H9 (cell line): Measurements from ENCODE around the gene USP6NL. TPM values are rescaled to one million over a fixed set of nuclear protein-coding genes. Genes with fewer than 3 reads are reported as not detected.

Experiments
- DNase-seq: peaks from one replicate; pipeline ENCODE4 v3.0.0-alpha.2; 2017
- H2AFZ ChIP-seq: one replicate; pipeline ENCODE4 v1.6.1; 2013; ENCODE audit warnings: mild to moderate bottlenecking, low read length, control low read depth, moderate library complexity
- H2AK5ac ChIP-seq: 2 replicates; pipeline ENCODE4 v1.6.1; 2013; ENCODE audit warnings: low read length, control low read depth, mixed read lengths; ENCODE audit not compliant: insufficient read length
- H2BK120ac ChIP-seq: one replicate; pipeline ENCODE4 v1.6.1; 2013; ENCODE audit warnings: low read depth, mild to moderate bottlenecking, low read length, control low read depth, inconsistent platforms; ENCODE audit not compliant: poor library complexity, severe bottlenecking
- H2BK12ac ChIP-seq: 2 replicates; pipeline ENCODE4 v1.6.1; 2013; ENCODE audit warnings: low read length, control low read depth, mixed read lengths, low read depth; ENCODE audit not compliant: insufficient read length
- H2BK15ac ChIP-seq: 2 replicates; pipeline ENCODE4 v1.6.1; 2013; ENCODE audit warnings: low read depth, low read length, control low read depth
- H2BK20ac ChIP-seq: one replicate; pipeline ENCODE4 v1.6.1; 2013; ENCODE audit warnings: low read depth, mild to moderate bottlenecking, low read length, control low read depth, inconsistent platforms; ENCODE audit not compliant: poor library complexity, severe bottlenecking
- H2BK5ac ChIP-seq: 2 replicates; pipeline ENCODE4 v1.6.1; 2013; ENCODE audit warnings: low read length, control low read depth, mixed read lengths; ENCODE audit not compliant: insufficient read length
- H3K14ac ChIP-seq: 2 replicates; pipeline ENCODE4 v1.6.1; 2013; ENCODE audit warnings: low read length, control low read depth; ENCODE audit not compliant: insufficient read depth
- H3K18ac ChIP-seq: 2 replicates; pipeline ENCODE4 v1.6.1; 2013; ENCODE audit warnings: low read depth, mild to moderate bottlenecking, mixed read lengths, low read length, control low read depth; ENCODE audit not compliant: insufficient read length
- H3K23ac ChIP-seq: 2 replicates; pipeline ENCODE4 v1.6.1; 2013; ENCODE audit warnings: low read length, control low read depth, mixed read lengths, low read depth; ENCODE audit not compliant: insufficient read length
- H3K23me2 ChIP-seq: 2 replicates; pipeline ENCODE4 v1.6.1; 2013; ENCODE audit warnings: low read depth, mild to moderate bottlenecking, mixed read lengths, low read length, control low read depth; ENCODE audit not compliant: insufficient read length, poor library complexity, severe bottlenecking
- H3K27ac ChIP-seq: 2 replicates; pipeline ENCODE4 v1.5.1; 2013; ENCODE audit warnings: low read length, control low read depth, mixed read lengths, low read depth; ENCODE audit not compliant: insufficient read length
- H3K27me3 ChIP-seq: 2 replicates; pipeline ENCODE4 v1.6.1; 2013; ENCODE audit warnings: low read length, control low read depth, inconsistent platforms; ENCODE audit not compliant: insufficient read depth
- H3K4ac ChIP-seq: 2 replicates; pipeline ENCODE4 v1.6.1; 2013; ENCODE audit warnings: low read depth, mild to moderate bottlenecking, control low read depth, inconsistent platforms, low read length, moderate library complexity
- H3K4me1 ChIP-seq: 2 replicates; pipeline ENCODE4 v1.6.1; 2013; ENCODE audit warnings: low read length, control low read depth, inconsistent platforms; ENCODE audit not compliant: insufficient read depth
- H3K4me2 ChIP-seq: 2 replicates; pipeline ENCODE4 v1.6.1; 2013; ENCODE audit warnings: low read length, control low read depth, mixed read lengths; ENCODE audit not compliant: insufficient read length, insufficient read depth
- H3K56ac ChIP-seq: 2 replicates; pipeline ENCODE4 v1.6.1; 2013; ENCODE audit warnings: low read depth, mild to moderate bottlenecking, mixed read lengths, low read length, control low read depth; ENCODE audit not compliant: insufficient read length
- H3K79me1 ChIP-seq: 2 replicates; pipeline ENCODE4 v1.6.1; 2013; ENCODE audit warnings: low read depth, mild to moderate bottlenecking, moderate library complexity, low read length, control low read depth, inconsistent platforms; ENCODE audit not compliant: insufficient read depth, poor library complexity, severe bottlenecking
- H3K79me2 ChIP-seq: 2 replicates; pipeline ENCODE4 v1.6.1; 2013; ENCODE audit warnings: low read length, control low read depth, inconsistent platforms; ENCODE audit not compliant: insufficient read depth
- H3K9ac ChIP-seq: 2 replicates; pipeline ENCODE4 v1.6.1; 2013; ENCODE audit warnings: low read length, control low read depth, mixed read lengths; ENCODE audit not compliant: insufficient read length; ENCODE audit errors: extremely low read depth
- H3K9me3 ChIP-seq: one replicate; pipeline ENCODE4 v1.6.1; 2013; ENCODE audit warnings: low read depth, low read length, inconsistent platforms; ENCODE audit not compliant: control insufficient read depth
- H3T11ph ChIP-seq: one replicate; pipeline ENCODE4 v1.6.1; 2013; ENCODE audit warnings: mild to moderate bottlenecking, low read length, control low read depth, inconsistent platforms
- H4K20me1 ChIP-seq: one replicate; pipeline ENCODE4 v1.6.1; 2013; ENCODE audit not compliant: control insufficient read depth, insufficient read length, insufficient read depth
- H4K5ac ChIP-seq: 2 replicates; pipeline ENCODE4 v1.6.1; 2013; ENCODE audit warnings: low read depth, mild to moderate bottlenecking, mixed read lengths, low read length, control low read depth; ENCODE audit not compliant: insufficient read length
- H4K8ac ChIP-seq: replicated peaks from 2 replicates; pipeline ENCODE4 v1.6.1; 2013; ENCODE audit warnings: low read length, control low read depth, mixed read lengths, low read depth; ENCODE audit not compliant: insufficient read length
- H4K91ac ChIP-seq: 2 replicates; pipeline ENCODE4 v1.6.1; 2013; ENCODE audit warnings: low read depth, mild to moderate bottlenecking, moderate library complexity, mixed read lengths, low read length, control low read depth; ENCODE audit not compliant: insufficient read length
- H3K27ac Mint-ChIP-seq, 3 experiments: 2 replicates in 2 of 3; 3 replicates in 1 of 3; pipeline ENCODE4 v1.8.0; 2020 to 2021; ENCODE audit warnings: mixed read lengths in 3 of 3, mild to moderate bottlenecking in 1 of 3, moderate library complexity in 1 of 3
- H3K27me3 Mint-ChIP-seq: 2 replicates; pipeline ENCODE4 v1.8.0; 2021; ENCODE audit warnings: low read depth, mild to moderate bottlenecking, moderate library complexity, mixed read lengths
- H3K36me3 Mint-ChIP-seq, 3 experiments: 2 replicates in 2 of 3; 3 replicates in 1 of 3; pipeline ENCODE4 v1.8.0; 2020 to 2021; ENCODE audit warnings: low read depth in 3 of 3, mixed read lengths in 3 of 3; ENCODE audit not compliant: insufficient read depth in 1 of 3
- H3K4me1 Mint-ChIP-seq, 2 experiments: 2 replicates each; pipeline ENCODE4 v1.8.0; 2020; ENCODE audit warnings: mixed read lengths in 2 of 2
- H3K4me3 Mint-ChIP-seq, 2 experiments: 2 replicates in 1 of 2; 3 replicates in 1 of 2; pipeline ENCODE4 v1.8.0; 2020 to 2021; ENCODE audit warnings: mild to moderate bottlenecking in 2 of 2, mixed read lengths in 2 of 2, moderate library complexity in 1 of 2
- H3K9me3 Mint-ChIP-seq, 2 experiments: 2 replicates in 1 of 2; 3 replicates in 1 of 2; pipeline ENCODE4 v1.8.0; 2020; ENCODE audit warnings: mild to moderate bottlenecking in 2 of 2, mixed read lengths in 2 of 2, moderate library complexity in 1 of 2
- total RNA-seq: library from RNA; stranded (reverse); gene quantifications from 2 replicates; pipeline ENCODE4 v1.2.1, GENCODE V29; 2021
- TF ChIP-seq, protein P1 (sequence below): fragments of 200-600 bp; sonication (generic); conservative IDR thresholded peaks from 3 replicates; pipeline ENCODE4 v1.8.0; 2021; ENCODE audit warnings: antibody characterized with exemption, mild to moderate bottlenecking

Gene USP6NL
- total RNA-seq, 1 experiment from 2014 or later = 28.3 TPM

DNA sequence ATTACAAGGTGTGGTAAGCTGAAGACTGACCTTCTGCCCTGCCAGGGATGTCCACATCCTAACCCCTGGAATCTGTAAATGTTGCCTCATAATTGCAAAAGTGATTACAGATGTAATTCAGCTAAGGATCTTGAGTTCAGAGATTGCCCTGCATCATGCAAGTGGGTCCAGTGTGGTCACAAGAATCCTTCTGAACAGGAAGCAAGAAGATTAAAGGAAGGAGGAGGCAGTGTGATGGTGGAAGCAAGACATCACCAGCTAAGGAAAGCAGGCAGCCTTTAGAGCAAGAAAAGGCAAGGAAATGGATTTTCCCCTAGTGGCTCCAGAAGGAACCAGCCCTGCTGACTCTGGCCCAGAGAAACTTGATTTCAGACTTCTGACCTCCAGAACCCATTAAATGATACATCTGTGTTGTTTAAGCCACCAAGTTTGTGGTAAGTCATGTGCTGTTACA, 78.1 kb downstream of the USP6NL start:
- Histone ChIP-seq H2BK12ac (no peak overlapping the region), H4K5ac (no peak overlapping the region), H3K4me2 (no peak overlapping the region), H4K8ac (no peak overlapping the region), H3K4ac (no peak overlapping the region), H3K27me3 (no peaks in the 10 kb centered on the region), H3K79me2 (peaks cover 6% of the 10 kb centered on the region; the same call in 1 of the 2 replicates), H2BK120ac (no peak overlapping the region), H3K23me2 (no peaks in the 10 kb centered on the region), H3K27ac (no peak overlapping the region), H2AK5ac (no peak overlapping the region), H2BK15ac (no peak overlapping the region), H2BK20ac (no peak overlapping the region), H3T11ph (no peak overlapping the region), H3K4me1 (peaks cover 7% of the 10 kb centered on the region; the same call in 1 of the 2 replicates), H3K9ac (no peak overlapping the region), H3K23ac (no peak overlapping the region), H4K20me1 (no peaks in the 10 kb centered on the region), H3K79me1 (peaks cover 10% of the 10 kb centered on the region), H4K91ac (no peak overlapping the region), H2BK5ac (no peak overlapping the region), H3K14ac (no peak overlapping the region), H3K18ac (no peak overlapping the region), H3K9me3 (no peaks in the 10 kb centered on the region), H2AFZ (no peak overlapping the region), H3K56ac (no peak overlapping the region)
- no peak for DNase-seq
- TF ChIP-seq, protein P1, sequence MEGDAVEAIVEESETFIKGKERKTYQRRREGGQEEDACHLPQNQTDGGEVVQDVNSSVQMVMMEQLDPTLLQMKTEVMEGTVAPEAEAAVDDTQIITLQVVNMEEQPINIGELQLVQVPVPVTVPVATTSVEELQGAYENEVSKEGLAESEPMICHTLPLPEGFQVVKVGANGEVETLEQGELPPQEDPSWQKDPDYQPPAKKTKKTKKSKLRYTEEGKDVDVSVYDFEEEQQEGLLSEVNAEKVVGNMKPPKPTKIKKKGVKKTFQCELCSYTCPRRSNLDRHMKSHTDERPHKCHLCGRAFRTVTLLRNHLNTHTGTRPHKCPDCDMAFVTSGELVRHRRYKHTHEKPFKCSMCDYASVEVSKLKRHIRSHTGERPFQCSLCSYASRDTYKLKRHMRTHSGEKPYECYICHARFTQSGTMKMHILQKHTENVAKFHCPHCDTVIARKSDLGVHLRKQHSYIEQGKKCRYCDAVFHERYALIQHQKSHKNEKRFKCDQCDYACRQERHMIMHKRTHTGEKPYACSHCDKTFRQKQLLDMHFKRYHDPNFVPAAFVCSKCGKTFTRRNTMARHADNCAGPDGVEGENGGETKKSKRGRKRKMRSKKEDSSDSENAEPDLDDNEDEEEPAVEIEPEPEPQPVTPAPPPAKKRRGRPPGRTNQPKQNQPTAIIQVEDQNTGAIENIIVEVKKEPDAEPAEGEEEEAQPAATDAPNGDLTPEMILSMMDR = peak; percentile 61
- Mint-ChIP-seq H3K27me3 (no peaks in the 10 kb centered on the region), H3K4me3 (no peak overlapping the region), H3K27ac (peak overlapping the region in 2 of 3 experiments; percentile 62 to 78; a peak in 1 of 7 replicates), H3K9me3 (no peaks in the 10 kb centered on the region), H3K4me1 (peaks cover 35 to 36% of the 10 kb centered on the region in 2 experiments), H3K36me3 (no peaks in the 10 kb centered on the region)
